ENCODE data around the gene CASD1. TPM values are rescaled to one million over a fixed set of nuclear protein-coding genes. Genes with fewer than 3 reads are reported as not detected.

The CASD1 gene
- total RNA-seq, 4 donors from 2014 or later, result 8.5 to 72.6 (median 25.0) TPM

DNA sequence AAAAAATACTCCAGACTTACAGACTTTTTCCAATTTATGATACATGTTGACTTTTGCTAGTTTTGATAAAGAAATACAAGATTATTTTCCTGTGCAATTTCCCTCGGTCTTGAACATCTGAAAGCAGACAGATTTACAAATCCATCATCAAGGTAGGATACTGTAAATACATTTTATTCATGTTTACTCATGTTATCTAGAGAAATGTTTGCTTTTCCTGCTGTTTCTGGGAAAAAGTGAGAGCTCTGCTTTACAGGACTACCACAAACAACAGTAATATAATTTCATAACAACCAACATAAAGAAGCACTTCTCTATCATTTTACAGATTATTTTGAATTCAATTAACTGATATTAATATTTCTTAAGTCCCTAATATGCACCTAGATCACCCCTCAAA is 31.7 kb upstream of the CASD1 start:
- Histone ChIP-seq H3K9me3 (no peaks in the 10 kb centered on the region), H3K27me3 (no peaks in the 10 kb centered on the region), H3K27ac (no peak overlapping the region), H3K4me1 (no peaks in the 10 kb centered on the region), H3K4me3 (no peak overlapping the region), H3K36me3 (no peaks in the 10 kb centered on the region)
- DNase-seq, result no peak
- TF ChIP-seq POLR2A (IDR thresholded peaks at IDR 0.05) (no peak), CTCF (IDR thresholded peaks at IDR 0.05) (no peak)
- intact Hi-C loops (cut with DNase I; ENCODE audit: low total_unique reads), result no loop called here

- no peak for TF ChIP-seq CTCF (IDR thresholded peaks at IDR 0.05)
- no peak for TF ChIP-seq POLR2A (IDR thresholded peaks at IDR 0.05)
- Histone ChIP-seq H3K27me3 (no peaks in the 10 kb centered on the region), H3K27ac (no peak overlapping the region), H3K4me1 (no peaks in the 10 kb centered on the region), H3K9me3 (no peaks in the 10 kb centered on the region), H3K36me3 (no peaks in the 10 kb centered on the region), H3K4me3 (no peak overlapping the region)
- intact Hi-C loops (cut with DNase I; ENCODE audit: low total_unique reads), result no loop called here
- DNase-seq, result no peak
Measured at GRCh38 chr7:94478648-94479214, 30.9 kb upstream of the CASD1 start.

- H3K4me1 ChIP-seq, result no peaks in the 10 kb centered on the region
- no peak overlapping the region for H3K27ac ChIP-seq
- intact Hi-C loops (cut with DNase I; ENCODE audit: low total_unique reads), result no loop called here
- no peaks in the 10 kb centered on the region for H3K9me3 ChIP-seq
- H3K36me3 ChIP-seq, result no peaks in the 10 kb centered on the region
- TF ChIP-seq POLR2A (IDR thresholded peaks at IDR 0.05) (no peak), CTCF (IDR thresholded peaks at IDR 0.05) (no peak)
- H3K4me3 ChIP-seq, result no peak overlapping the region
- no peaks in the 10 kb centered on the region for H3K27me3 ChIP-seq
- DNase-seq, result no peak
Measured at GRCh38 chr7:94481279-94481678, 28.3 kb upstream of the CASD1 start.

DNA sequence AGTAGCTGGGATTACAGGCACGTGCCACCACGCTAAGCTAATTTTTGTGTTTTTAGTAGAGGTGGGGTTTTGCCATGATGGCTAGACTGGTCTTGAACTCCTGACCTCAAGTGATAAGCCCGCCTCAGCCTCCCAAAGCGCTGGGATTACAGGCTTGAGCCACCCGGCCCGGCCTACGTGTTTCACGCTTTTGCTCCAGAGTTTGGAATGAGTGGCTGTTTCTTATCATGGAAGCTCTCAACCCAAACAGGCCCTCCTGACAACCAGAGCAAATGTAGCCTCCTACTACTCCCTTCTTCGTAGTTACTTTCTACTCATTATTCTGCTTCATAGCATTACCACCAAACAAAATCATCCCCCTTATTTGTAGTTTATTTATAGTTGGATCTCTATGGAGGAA is 26.8 kb upstream of the CASD1 start:
- no peak overlapping the region for H3K27ac ChIP-seq
- no peaks in the 10 kb centered on the region for H3K9me3 ChIP-seq
- H3K27me3 ChIP-seq, result no peaks in the 10 kb centered on the region
- TF ChIP-seq CTCF (IDR thresholded peaks at IDR 0.05), result no peak
- intact Hi-C loops (cut with DNase I; ENCODE audit: low total_unique reads), result no loop called here
- H3K36me3 ChIP-seq, result no peaks in the 10 kb centered on the region
- no peak overlapping the region for H3K4me3 ChIP-seq
- no peak for DNase-seq
- H3K4me1 ChIP-seq, result no peaks in the 10 kb centered on the region

DNA sequence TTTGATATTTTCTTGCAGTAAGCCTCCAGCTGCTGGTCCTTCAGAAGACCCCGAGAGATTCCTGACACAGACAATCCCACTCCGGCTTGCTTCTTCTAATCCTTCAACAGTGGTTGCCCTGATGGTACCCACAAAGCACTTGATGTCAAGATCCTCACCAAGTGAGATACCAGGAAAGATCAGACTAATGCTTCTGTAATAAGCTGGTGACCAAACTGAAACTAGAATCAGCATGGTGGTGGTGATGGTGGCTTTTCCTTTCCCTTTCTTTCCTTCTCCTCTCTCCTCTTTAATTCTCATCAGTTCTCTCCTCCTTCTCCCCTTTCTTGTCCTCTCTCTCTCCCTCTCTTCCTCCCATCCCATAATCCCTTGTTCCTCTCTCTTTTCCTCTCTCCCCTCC is 25.8 kb upstream of the CASD1 start:
- TF ChIP-seq POLR2A (IDR thresholded peaks at IDR 0.05) (no peak), CTCF (IDR thresholded peaks at IDR 0.05) (no peak)
- no peak for DNase-seq
- intact Hi-C loops (cut with DNase I; ENCODE audit: low total_unique reads), result no loop called here

More for the DNA sequence above, 25.8 kb upstream of the CASD1 start:
- no peaks in the 10 kb centered on the region for H3K27me3 ChIP-seq
- H3K4me3 ChIP-seq, result no peak overlapping the region
- no peak overlapping the region for H3K27ac ChIP-seq
- no peaks in the 10 kb centered on the region for H3K4me1 ChIP-seq
- no peaks in the 10 kb centered on the region for H3K9me3 ChIP-seq
- H3K36me3 ChIP-seq, result no peaks in the 10 kb centered on the region
